ENCODE measurements around the gene OR4N5. TPM values are rescaled to one million over a fixed set of nuclear protein-coding genes. Genes with fewer than 3 reads are reported as not detected.

Gene OR4N5
- total RNA-seq, 4 donors from 2014 or later, result not detected

GRCh38 chr14:20112321-20112720, 26.3 kb upstream of the OR4N5 start:
- TF ChIP-seq CTCF (IDR thresholded peaks at IDR 0.05) (no peak), POLR2A (IDR thresholded peaks at IDR 0.05) (no peak)
- Histone ChIP-seq H3K4me1 (no peaks in the 10 kb centered on the region), H3K9me3 (no peaks in the 10 kb centered on the region), H3K27me3 (no peaks in the 10 kb centered on the region), H3K27ac (no peak overlapping the region), H3K36me3 (no peaks in the 10 kb centered on the region), H3K4me3 (no peak overlapping the region)
- DNase-seq, result no peak

GRCh38 chr14:20116748-20117147, 21.9 kb upstream of the OR4N5 start:
- no peak for DNase-seq
- Histone ChIP-seq H3K36me3 (no peaks in the 10 kb centered on the region), H3K4me3 (no peak overlapping the region), H3K4me1 (no peaks in the 10 kb centered on the region), H3K9me3 (peaks cover 0 to 3% (median 0%) of the 10 kb centered on the region in 4 donors), H3K27me3 (no peaks in the 10 kb centered on the region), H3K27ac (no peak overlapping the region)
- TF ChIP-seq POLR2A (IDR thresholded peaks at IDR 0.05), result no peak
- no peak for TF ChIP-seq CTCF (IDR thresholded peaks at IDR 0.05)

GRCh38 chr14:20118795-20119194, 19.8 kb upstream of the OR4N5 start:
- no peaks in the 10 kb centered on the region for H3K36me3 ChIP-seq
- H3K9me3 ChIP-seq, result peaks cover 0 to 3% (median 0%) of the 10 kb centered on the region in 4 donors
- no peak for TF ChIP-seq CTCF (IDR thresholded peaks at IDR 0.05)
- TF ChIP-seq POLR2A (IDR thresholded peaks at IDR 0.05), result no peak
- H3K27me3 ChIP-seq, result no peaks in the 10 kb centered on the region
- DNase-seq, result no peak
- no peak overlapping the region for H3K4me3 ChIP-seq
- no peaks in the 10 kb centered on the region for H3K4me1 ChIP-seq
- H3K27ac ChIP-seq, result no peak overlapping the region

- no peaks in the 10 kb centered on the region for H3K27me3 ChIP-seq
Measured at GRCh38 chr14:20143911-20144310, 5.3 kb downstream of the OR4N5 start.

GRCh38 chr14:20144820-20145219, 6.2 kb downstream of the OR4N5 start:
- TF ChIP-seq CTCF (IDR thresholded peaks at IDR 0.05) (no peak), POLR2A (IDR thresholded peaks at IDR 0.05) (no peak)

More at GRCh38 chr14:20143911-20144310, 5.3 kb downstream of the OR4N5 start:
- no peak for DNase-seq
- H3K4me1 ChIP-seq, result no peaks in the 10 kb centered on the region
- no peaks in the 10 kb centered on the region for H3K36me3 ChIP-seq
- no peak overlapping the region for H3K4me3 ChIP-seq
- no peak overlapping the region for H3K27ac ChIP-seq
- no peaks in the 10 kb centered on the region for H3K9me3 ChIP-seq
- TF ChIP-seq POLR2A (IDR thresholded peaks at IDR 0.05) (no peak), CTCF (IDR thresholded peaks at IDR 0.05) (no peak)

GRCh38 chr14:20164462-20164861, 25.8 kb downstream of the OR4N5 start:
- DNase-seq, result no peak
- Histone ChIP-seq H3K9me3 (peaks cover 0 to 6% (median 0%) of the 10 kb centered on the region in 4 donors), H3K36me3 (no peaks in the 10 kb centered on the region), H3K4me3 (no peak overlapping the region), H3K4me1 (no peaks in the 10 kb centered on the region), H3K27ac (no peak overlapping the region), H3K27me3 (no peaks in the 10 kb centered on the region)
- no peak for TF ChIP-seq CTCF (IDR thresholded peaks at IDR 0.05)
- TF ChIP-seq POLR2A (IDR thresholded peaks at IDR 0.05), result no peak

More at GRCh38 chr14:20144820-20145219, 6.2 kb downstream of the OR4N5 start:
- Histone ChIP-seq H3K36me3 (no peaks in the 10 kb centered on the region), H3K9me3 (no peaks in the 10 kb centered on the region), H3K27ac (no peak overlapping the region), H3K27me3 (no peaks in the 10 kb centered on the region), H3K4me1 (no peaks in the 10 kb centered on the region), H3K4me3 (no peak overlapping the region)
- no peak for DNase-seq
